Kidney (tissue), 14 donors: Measurements from ENCODE around the gene ETS2. TPM values are rescaled to one million over a fixed set of nuclear protein-coding genes. Genes with fewer than 3 reads are reported as not detected.

ENCODE experiments used
- DNase-seq, 5 donors: peaks; one replicate each; pipeline ENCODE4 v3.0.0-alpha.2; 2013 to 2020
- FAIRE-seq: peaks from 2 replicates; lab custom pipeline; 2012; peaks lifted over from hg19 to GRCh38; lab: Jason Lieb, UNC
- H3K27ac ChIP-seq, 2 donors: one replicate each; pipeline ENCODE4 v1.7.0; 2013; ENCODE audit warnings: low read depth in 2 of 2, low read length in 2 of 2, inconsistent platforms in 1 of 2
- H3K27me3 ChIP-seq: one replicate; pipeline ENCODE4 v1.7.1; 2013; ENCODE audit warnings: low read length, inconsistent platforms; ENCODE audit not compliant: control insufficient read depth, insufficient read depth
- H3K36me3 ChIP-seq, 3 donors: one replicate each; pipeline versions ENCODE4 v1.7.0 to v1.7.1; 2013; ENCODE audit warnings: low read length in 3 of 3, control low read depth in 1 of 3, inconsistent platforms in 1 of 3; ENCODE audit not compliant: insufficient read depth in 3 of 3, control insufficient read depth in 2 of 3
- H3K4me1 ChIP-seq, 3 donors: one replicate each; pipeline versions ENCODE4 v1.7.0 to v1.7.1; 2013; ENCODE audit warnings: low read length in 3 of 3, inconsistent platforms in 1 of 3, low read depth in 1 of 3; ENCODE audit not compliant: control insufficient read depth in 2 of 3, insufficient read depth in 2 of 3
- H3K4me3 ChIP-seq, 3 donors: one replicate each; pipeline versions ENCODE4 v1.7.0 to v1.8.1; 2013; ENCODE audit warnings: low read length in 3 of 3, control low read depth in 1 of 3, inconsistent platforms in 1 of 3
- H3K9ac ChIP-seq, 3 donors: one replicate each; pipeline versions ENCODE4 v1.7.0 to v1.7.1; 2013; ENCODE audit warnings: low read length in 3 of 3, control low read depth in 1 of 3, inconsistent platforms in 1 of 3
- H3K9me3 ChIP-seq, 3 donors: one replicate each; pipeline versions ENCODE4 v1.7.0 to v1.7.1; 2013; ENCODE audit warnings: low read length in 3 of 3, control low read depth in 1 of 3, inconsistent platforms in 1 of 3; ENCODE audit not compliant: control insufficient read depth in 2 of 3, insufficient read depth in 1 of 3
- intact Hi-C: fragments of 100-400 bp; cut with DNase I; formaldehyde crosslinking; loops from one replicate; pipeline ENCODE4 v1.11.1; 2022
- polyA plus RNA-seq: library from polyadenylated mRNA; stranded (reverse); fragments of 350-450 nt; fragmentation: Illumina TruSeq; extraction: RNeasy Lipid Tissue Mini Kit (QIAGEN cat#74804); gene quantifications from one replicate; pipeline ENCODE4 v1.2.3, GENCODE V29; 2014; ENCODE audit warnings: low read depth, low replicate concordance; ENCODE audit not compliant: insufficient read depth
- total RNA-seq: library from RNA; stranded (reverse); fragmentation: NEBNext Ultra II Directional; extraction: Animal tissue kit (Norgen Biotek cat#: 25700); gene quantifications from one replicate; pipeline ENCODE4 v1.2.1, GENCODE V29; 2021
- TF ChIP-seq, protein P1 (sequence below): IDR thresholded peaks from 3 replicates; pipeline ENCODE4 v1.5.1; 2012; ENCODE audit warnings: mild to moderate bottlenecking, moderate library complexity, borderline replicate concordance; ENCODE audit not compliant: insufficient read depth; ENCODE audit errors: extremely low read depth
- donor health status: control.
- donor health status: control.
- donor health status: control.
- donor health status: control.
- donor health status: control.
- donor health status: DM: yes; HTN: yes; CAD: no.
- donor health status: Normal renal cell carcinoma (clear cell type).

ETS2 gene
- total and polyA plus RNA-seq, 2 donors from 2014 or later = 43.1 to 178 TPM

DNA sequence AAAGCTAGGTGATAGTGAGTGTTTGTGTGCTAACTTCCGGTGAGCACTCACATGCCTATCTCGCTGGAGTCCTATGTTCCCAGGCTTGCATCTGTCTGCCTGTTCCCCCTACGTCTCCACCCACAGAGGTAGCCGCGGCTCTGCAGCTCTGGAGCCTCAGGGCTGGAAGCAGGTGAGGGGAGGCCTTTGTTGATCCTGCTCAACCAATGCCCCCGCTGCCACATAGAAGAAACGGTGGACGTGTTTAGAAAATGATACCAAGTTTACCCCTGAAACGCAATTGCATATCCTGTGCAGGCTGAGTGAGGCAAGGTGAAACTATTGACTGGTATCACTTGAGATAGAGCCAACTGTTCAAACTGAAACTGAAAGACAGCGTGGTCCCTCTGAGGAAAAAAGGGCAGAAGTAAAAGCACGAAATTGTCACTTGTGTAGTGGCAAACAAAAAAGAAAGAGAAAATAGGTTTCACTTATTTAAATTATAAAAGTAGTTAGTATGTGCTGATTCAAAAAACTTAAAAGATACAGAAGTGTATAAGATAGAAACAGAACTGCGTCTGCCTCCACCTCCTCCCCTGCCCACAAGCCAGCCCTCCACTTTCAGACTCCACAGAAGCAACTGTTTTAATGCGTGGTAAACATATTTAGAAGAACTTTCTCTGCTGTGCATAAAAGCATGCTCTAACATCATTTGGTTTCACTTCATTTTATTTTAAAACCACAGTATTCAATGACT lies 38.6 kb upstream of the ETS2 start:
- H3K27me3 ChIP-seq = no peaks in the 10 kb centered on the region
- peak overlapping the region in 1 of 2 donors; percentile 64 for H3K27ac ChIP-seq
- peaks cover 0 to 1% (median 0%) of the 10 kb centered on the region in 3 donors for H3K9me3 ChIP-seq
- TF ChIP-seq, protein P1, sequence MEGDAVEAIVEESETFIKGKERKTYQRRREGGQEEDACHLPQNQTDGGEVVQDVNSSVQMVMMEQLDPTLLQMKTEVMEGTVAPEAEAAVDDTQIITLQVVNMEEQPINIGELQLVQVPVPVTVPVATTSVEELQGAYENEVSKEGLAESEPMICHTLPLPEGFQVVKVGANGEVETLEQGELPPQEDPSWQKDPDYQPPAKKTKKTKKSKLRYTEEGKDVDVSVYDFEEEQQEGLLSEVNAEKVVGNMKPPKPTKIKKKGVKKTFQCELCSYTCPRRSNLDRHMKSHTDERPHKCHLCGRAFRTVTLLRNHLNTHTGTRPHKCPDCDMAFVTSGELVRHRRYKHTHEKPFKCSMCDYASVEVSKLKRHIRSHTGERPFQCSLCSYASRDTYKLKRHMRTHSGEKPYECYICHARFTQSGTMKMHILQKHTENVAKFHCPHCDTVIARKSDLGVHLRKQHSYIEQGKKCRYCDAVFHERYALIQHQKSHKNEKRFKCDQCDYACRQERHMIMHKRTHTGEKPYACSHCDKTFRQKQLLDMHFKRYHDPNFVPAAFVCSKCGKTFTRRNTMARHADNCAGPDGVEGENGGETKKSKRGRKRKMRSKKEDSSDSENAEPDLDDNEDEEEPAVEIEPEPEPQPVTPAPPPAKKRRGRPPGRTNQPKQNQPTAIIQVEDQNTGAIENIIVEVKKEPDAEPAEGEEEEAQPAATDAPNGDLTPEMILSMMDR = no peak
- no peaks in the 10 kb centered on the region for H3K36me3 ChIP-seq
- intact Hi-C loops = no loop called here
- peak in 1 of 5 donors; percentile 23 for DNase-seq
- no peak for FAIRE-seq
- H3K4me1 ChIP-seq = no peaks in the 10 kb centered on the region
- H3K9ac ChIP-seq = no peak overlapping the region
- peak overlapping the region in 2 of 3 donors; percentile 47 to 51 for H3K4me3 ChIP-seq

DNA sequence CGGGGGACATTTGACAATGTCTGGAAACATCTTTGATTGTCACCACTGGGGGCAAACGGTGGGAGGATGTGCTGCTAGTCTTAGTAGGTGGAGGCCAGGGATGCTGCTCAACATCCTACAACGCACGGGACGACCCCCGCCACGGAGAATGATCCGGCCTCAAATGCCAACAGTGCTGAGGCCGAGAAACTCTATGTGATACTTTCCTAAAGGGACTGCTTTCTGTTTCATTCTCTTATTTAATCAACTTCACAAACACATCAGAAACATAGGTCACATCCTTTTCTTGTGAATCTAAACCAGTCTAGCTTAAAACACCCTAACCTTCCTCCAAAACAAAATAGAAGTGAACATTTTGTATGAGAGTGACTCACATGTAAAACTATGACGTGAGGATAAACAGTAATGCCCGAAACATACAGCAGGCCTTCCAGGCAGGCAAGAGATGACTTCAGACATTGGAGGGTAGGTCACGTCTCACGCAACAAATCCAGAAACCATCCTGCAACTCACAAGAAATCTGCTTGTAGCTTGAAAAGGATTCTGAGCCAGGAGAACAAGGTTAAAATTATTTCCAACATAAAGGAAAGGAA lies 37.2 kb upstream of the ETS2 start:
- FAIRE-seq (no peak), DNase-seq (no peak)
- Histone ChIP-seq H3K4me3 (no peak overlapping the region), H3K36me3 (no peaks in the 10 kb centered on the region), H3K9ac (no peak overlapping the region), H3K9me3 (peaks cover 0 to 1% (median 0%) of the 10 kb centered on the region in 3 donors), H3K27me3 (no peaks in the 10 kb centered on the region), H3K27ac (no peak overlapping the region), H3K4me1 (no peaks in the 10 kb centered on the region)
- intact Hi-C loops = no loop called here
- TF ChIP-seq, protein P1 = no peak

DNA sequence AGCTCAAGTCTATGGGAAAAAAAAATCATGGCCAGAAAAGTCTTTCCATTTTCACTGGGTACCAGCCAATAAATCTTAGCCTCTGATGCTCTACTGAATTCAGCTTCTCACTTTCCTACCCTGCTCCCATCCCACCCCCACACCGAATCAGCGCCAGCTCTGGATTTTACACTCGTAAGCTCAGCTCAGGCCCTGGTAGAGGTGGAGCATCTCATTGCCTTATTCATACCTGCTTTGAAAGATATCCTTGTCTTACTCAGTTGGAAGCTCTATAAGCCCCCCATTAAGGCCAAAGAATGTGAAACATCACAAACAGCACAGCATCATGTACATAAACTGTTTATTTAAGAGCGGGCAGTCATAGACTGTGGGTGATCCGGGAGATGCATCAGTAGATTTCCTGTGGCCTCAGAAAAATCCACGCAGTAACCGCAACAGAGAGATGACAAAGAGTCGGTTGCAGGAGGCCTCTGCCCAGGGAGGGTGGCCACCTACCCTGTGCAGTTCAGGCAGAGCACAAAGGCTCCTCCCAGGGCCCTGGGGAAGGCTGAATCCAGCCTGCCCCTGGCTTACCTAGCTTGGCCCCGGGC lies 36.4 kb upstream of the ETS2 start:
- TF ChIP-seq, protein P1 = no peak
- Histone ChIP-seq H3K36me3 (no peaks in the 10 kb centered on the region), H3K9me3 (peaks cover 0 to 1% (median 0%) of the 10 kb centered on the region in 3 donors), H3K4me1 (peaks cover 0 to 2% (median 0%) of the 10 kb centered on the region in 3 donors), H3K27ac (no peak overlapping the region), H3K27me3 (no peaks in the 10 kb centered on the region), H3K4me3 (no peak overlapping the region), H3K9ac (no peak overlapping the region)
- DNase-seq (no peak), FAIRE-seq (no peak)
- intact Hi-C loops = no loop called here
